ENCODE measurements around the gene RAD51B. TPM values are rescaled to one million over a fixed set of nuclear protein-coding genes. Genes with fewer than 3 reads are reported as not detected.

RAD51B gene
- total RNA-seq, 1 experiment from 2014 or later, result 8.5 TPM

GRCh38 chr14:68374682-68375081 is 555.1 kb downstream of the RAD51B start:
- in situ Hi-C loops (cut with HindIII; ENCODE audit: low pct_unique_long_range_greater_than_20kb, low sequenced_read_pairs), result no loop called here
- TF ChIP-seq TCF7L2 (IDR thresholded peaks at IDR 0.05; ENCODE audit: low read depth, low read length) (no peak), SIN3A (IDR thresholded peaks at IDR 0.05; ENCODE audit: borderline replicate concordance, insufficient read depth, low read depth, low read length) (no peak), REST (IDR thresholded peaks at IDR 0.05; ENCODE audit: insufficient read depth in 1 of 2, low read depth in 2 of 2, low read length in 1 of 2) (no peak), CTCF (IDR thresholded peaks at IDR 0.05) (no peak), POLR2AphosphoS5 (IDR thresholded peaks at IDR 0.05; ENCODE audit: low read depth, low read length) (no peak)
- intact Hi-C loops (cut with micrococcal nuclease; ENCODE audit: unreplicated experiment), result no loop called here

GRCh38 chr14:68375376-68375775 is 555.8 kb downstream of the RAD51B start:
- intact Hi-C loops (cut with micrococcal nuclease; ENCODE audit: unreplicated experiment), result no loop called here
- ChIA-PET POLR2A (interaction anchor here (0.6 kb wide), 1 partner anchor 130 kb away, joined by 14 read pairs; no protein-coding TSS in a partner anchor), CTCF (no interaction called here)
- DNase-seq (ENCODE audit: low read depth, low spot score) (no peak), ATAC-seq (no peak)
- Histone ChIP-seq H3K9me3 (ENCODE audit: control insufficient read depth, insufficient read depth, low read depth, low read length) (no peaks in the 10 kb centered on the region), H3K4me1 (ENCODE audit: control insufficient read depth, insufficient read depth, low read length) (0 out of 2 replicates have a peak, but pooled peaks cover 3% of the 10 kb centered on the region), H3K36me3 (ENCODE audit: control insufficient read depth, insufficient read depth, low read length) (no peaks in the 10 kb centered on the region), H3K27me3 (ENCODE audit: control insufficient read depth, insufficient read depth, low read length) (no peaks in the 10 kb centered on the region), H3K27ac (ENCODE audit: low read length) (no peak overlapping the region), H3K4me3 (ENCODE audit: low read depth in 2 of 2, low read length in 2 of 2) (no peak overlapping the region)
- BruUV-seq (replicated peaks), result no TSS peak
- in situ Hi-C loops (cut with HindIII; ENCODE audit: low pct_unique_long_range_greater_than_20kb, low sequenced_read_pairs), result no loop called here
- TF ChIP-seq CTCF (IDR thresholded peaks at IDR 0.05) (no peak), POLR2AphosphoS5 (IDR thresholded peaks at IDR 0.05; ENCODE audit: low read depth, low read length) (no peak), REST (IDR thresholded peaks at IDR 0.05; ENCODE audit: insufficient read depth in 1 of 2, low read depth in 2 of 2, low read length in 1 of 2) (no peak), SIN3A (IDR thresholded peaks at IDR 0.05; ENCODE audit: borderline replicate concordance, insufficient read depth, low read depth, low read length) (no peak), TCF7L2 (IDR thresholded peaks at IDR 0.05; ENCODE audit: low read depth, low read length) (no peak)

More at GRCh38 chr14:68374682-68375081, 555.1 kb downstream of the RAD51B start:
- ATAC-seq (no peak), DNase-seq (ENCODE audit: low read depth, low spot score) (no peak)
- 0 out of 2 replicates have a peak, but pooled peaks cover 3% of the 10 kb centered on the region for H3K4me1 ChIP-seq (ENCODE audit: control insufficient read depth, insufficient read depth, low read length)
- ChIA-PET POLR2A (interaction anchor here (0.6 kb wide), 2 partner anchors 29 to 131 kb away, joined by 3 to 14 read pairs; no protein-coding TSS in a partner anchor), CTCF (no interaction called here)
- H3K36me3 ChIP-seq (ENCODE audit: control insufficient read depth, insufficient read depth, low read length), result no peaks in the 10 kb centered on the region
- no peaks in the 10 kb centered on the region for H3K9me3 ChIP-seq (ENCODE audit: control insufficient read depth, insufficient read depth, low read depth, low read length)
- no peak overlapping the region; the same call in 1 of the 2 replicates for H3K27ac ChIP-seq (ENCODE audit: low read length)
- no TSS peak for BruUV-seq (replicated peaks)
- H3K4me3 ChIP-seq (ENCODE audit: low read depth in 2 of 2, low read length in 2 of 2), result no peak overlapping the region
- H3K27me3 ChIP-seq (ENCODE audit: control insufficient read depth, insufficient read depth, low read length), result no peaks in the 10 kb centered on the region
